Measurements from ENCODE around the gene FANCI.

- TF ChIP-seq CTCF (conservative IDR thresholded peaks at IDR 0.05; ENCODE audit: low read depth, low read length) (no peak), EZH2 (IDR thresholded peaks at IDR 0.05; ENCODE audit: low read length, unreplicated experiment) (no peak), EZH2phosphoT487 (IDR thresholded peaks at IDR 0.05; ENCODE audit: borderline replicate concordance, low read length) (no peak)
Measured at GRCh38 chr15:89362203-89363101, 118.7 kb downstream of the FANCI start.

Measured in PC-3 (cell line).